MCF 10A (cell line): Measurements from ENCODE around the gene C6orf62. TPM values are rescaled to one million over a fixed set of nuclear protein-coding genes. Genes with fewer than 3 reads are reported as not detected.
A peak's percentile ranks its signal among the peaks of the same experiment; 100 is the strongest.
"Not testable (repeated sequence)": the region's sequence is repeated elsewhere in the genome, so short reads cannot be mapped to it uniquely, and the experiment has no call there.

ENCODE experiments used
- BruUV-seq: library from RNA; stranded (reverse); fragments of 400-500 nt; replicated peaks from 2 replicates; lab custom pipeline; 2021; lab: Mats Ljungman, UMichigan
- CTCF ChIA-PET: fragments of 300-600 bp; sonication (Branson Sonifier 250); formaldehyde crosslinking; extraction: SDS; loops from one replicate; lab custom pipeline; 2021; ENCODE audit warnings: antibody characterized with exemption, inconsistent platforms; lab: Yijun Ruan, JAX
- POLR2A ChIA-PET: fragments of 300-600, 350-650 bp; sonication (Branson Sonifier 250); formaldehyde crosslinking; extraction: SDS; loops from one replicate; lab custom pipeline; 2020; ENCODE audit warnings: antibody characterized with exemption, inconsistent platforms; lab: Yijun Ruan, JAX
- DNase-seq: peaks from one replicate; pipeline ENCODE4 v3.0.0-alpha.2; 2018; ENCODE audit not compliant: unreplicated experiment
- H3K27ac Mint-ChIP-seq: one replicate; pipeline ENCODE4 v1.8.0; 2022; ENCODE audit warnings: mild to moderate bottlenecking, low read depth, mixed read lengths; ENCODE audit not compliant: unreplicated experiment
- H3K27me3 Mint-ChIP-seq: one replicate; pipeline ENCODE4 v1.8.0; 2022; ENCODE audit warnings: mixed read lengths; ENCODE audit not compliant: insufficient read depth, unreplicated experiment
- H3K36me3 Mint-ChIP-seq: one replicate; pipeline ENCODE4 v1.8.0; 2022; ENCODE audit warnings: mild to moderate bottlenecking, moderate library complexity, mixed read lengths; ENCODE audit not compliant: insufficient read depth, unreplicated experiment
- H3K4me1 Mint-ChIP-seq: one replicate; pipeline ENCODE4 v1.8.0; 2022; ENCODE audit warnings: mixed read lengths; ENCODE audit not compliant: insufficient read depth, unreplicated experiment
- H3K4me3 Mint-ChIP-seq: one replicate; pipeline ENCODE4 v1.8.0; 2022; ENCODE audit warnings: mild to moderate bottlenecking, moderate library complexity, mixed read lengths; ENCODE audit not compliant: unreplicated experiment
- H3K9me3 Mint-ChIP-seq: one replicate; pipeline ENCODE4 v1.8.0; 2022; ENCODE audit warnings: mixed read lengths; ENCODE audit not compliant: unreplicated experiment
- intact Hi-C: fragments of 100-400 bp; cut with micrococcal nuclease; formaldehyde crosslinking; loops from 2 replicates; pipeline ENCODE4 v1.14.1; 2022
- total RNA-seq: library from RNA; stranded (reverse); gene quantifications from 2 replicates; pipeline ENCODE4 v1.2.3, GENCODE V29; 2022
- TF ChIP-seq, protein P1 (sequence below): fragments of 200-600 bp; IDR thresholded peaks from one replicate; pipeline ENCODE4 v1.8.0; 2022; ENCODE audit warnings: antibody characterized with exemption, mild to moderate bottlenecking; ENCODE audit not compliant: unreplicated experiment

The C6orf62 gene
- total RNA-seq, 1 experiment from 2014 or later: 96.2 TPM

DNA sequence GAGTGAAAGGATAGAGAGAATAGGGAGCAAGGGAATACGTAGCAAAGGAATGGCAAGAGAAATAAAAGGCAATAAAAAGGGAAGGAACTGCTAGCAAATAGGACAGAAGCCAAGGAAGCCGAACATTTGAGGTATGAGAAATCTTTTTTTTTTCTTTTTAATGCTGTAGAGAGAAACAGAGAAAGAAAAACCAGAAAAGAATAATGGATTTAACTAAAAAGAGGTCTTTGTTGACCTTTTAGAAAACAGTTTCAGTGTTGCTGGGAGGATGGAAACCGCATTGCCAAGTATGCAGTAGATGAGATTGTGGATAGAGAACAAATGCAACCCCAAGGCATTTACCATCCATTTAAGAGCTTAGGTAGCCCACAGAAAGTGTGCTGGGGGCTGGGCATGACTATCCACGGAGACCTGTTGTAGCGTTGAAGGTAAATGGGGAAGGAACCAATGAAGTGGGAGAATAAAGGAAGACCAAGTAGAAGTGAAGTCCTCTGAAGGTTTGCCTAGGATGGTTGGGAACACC is 23.3 kb upstream of the C6orf62 start:
- Mint-ChIP-seq H3K36me3 (no peaks in the 10 kb centered on the region), H3K4me1 (peaks cover 29% of the 10 kb centered on the region), H3K27me3 (no peaks in the 10 kb centered on the region), H3K4me3 (peak overlapping the region; percentile 46), H3K9me3 (no peaks in the 10 kb centered on the region), H3K27ac (peak overlapping the region; percentile 74)
- CTCF ChIA-PET: interaction anchor here (0.6 to 1.4 kb wide), 8 partner anchors 12 to 473 kb away, joined by 3 to 7 read pairs (median 4); no protein-coding TSS in a partner anchor
- intact Hi-C loops: no loop called here
- TF ChIP-seq, protein P1, sequence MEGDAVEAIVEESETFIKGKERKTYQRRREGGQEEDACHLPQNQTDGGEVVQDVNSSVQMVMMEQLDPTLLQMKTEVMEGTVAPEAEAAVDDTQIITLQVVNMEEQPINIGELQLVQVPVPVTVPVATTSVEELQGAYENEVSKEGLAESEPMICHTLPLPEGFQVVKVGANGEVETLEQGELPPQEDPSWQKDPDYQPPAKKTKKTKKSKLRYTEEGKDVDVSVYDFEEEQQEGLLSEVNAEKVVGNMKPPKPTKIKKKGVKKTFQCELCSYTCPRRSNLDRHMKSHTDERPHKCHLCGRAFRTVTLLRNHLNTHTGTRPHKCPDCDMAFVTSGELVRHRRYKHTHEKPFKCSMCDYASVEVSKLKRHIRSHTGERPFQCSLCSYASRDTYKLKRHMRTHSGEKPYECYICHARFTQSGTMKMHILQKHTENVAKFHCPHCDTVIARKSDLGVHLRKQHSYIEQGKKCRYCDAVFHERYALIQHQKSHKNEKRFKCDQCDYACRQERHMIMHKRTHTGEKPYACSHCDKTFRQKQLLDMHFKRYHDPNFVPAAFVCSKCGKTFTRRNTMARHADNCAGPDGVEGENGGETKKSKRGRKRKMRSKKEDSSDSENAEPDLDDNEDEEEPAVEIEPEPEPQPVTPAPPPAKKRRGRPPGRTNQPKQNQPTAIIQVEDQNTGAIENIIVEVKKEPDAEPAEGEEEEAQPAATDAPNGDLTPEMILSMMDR: no peak
- POLR2A ChIA-PET: interaction anchor here (0.6 to 6.4 kb wide), 19 partner anchors 9 to 291 kb away, joined by 3 to 145 read pairs (median 6); partner anchors contain the start of genes ACOT13, C6orf62, GMNN and TDP2
- DNase-seq: no peak
- BruUV-seq: no TSS peak

DNA sequence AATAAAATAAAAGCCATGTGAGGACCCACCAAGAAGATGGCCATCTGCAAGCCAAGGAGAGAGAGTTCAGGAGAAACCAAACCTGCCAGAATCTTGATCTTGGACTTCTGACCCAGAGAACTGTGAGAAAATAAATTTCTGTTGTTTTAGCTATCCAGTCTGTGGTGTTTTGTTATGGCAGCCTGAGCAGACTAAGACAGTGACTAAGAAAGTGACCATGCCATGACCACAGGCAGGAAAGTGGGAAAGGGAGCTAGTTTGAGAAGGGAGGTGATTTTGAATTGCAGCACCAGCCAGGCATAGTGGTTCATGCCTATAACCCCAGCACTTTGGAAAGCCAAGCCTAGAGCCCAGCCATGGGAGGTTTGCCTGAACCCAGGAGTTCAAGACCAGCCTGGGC is 21.9 kb upstream of the C6orf62 start:
- DNase-seq: no peak
- Mint-ChIP-seq H3K9me3 (no peaks in the 10 kb centered on the region), H3K27me3 (no peaks in the 10 kb centered on the region), H3K36me3 (no peaks in the 10 kb centered on the region), H3K27ac (no peak overlapping the region), H3K4me3 (no peak overlapping the region), H3K4me1 (peaks cover 29% of the 10 kb centered on the region)
- CTCF ChIA-PET: interaction anchor here (1.5 kb wide), 1 partner anchor 20 kb away, joined by 5 read pairs; no protein-coding TSS in a partner anchor
- intact Hi-C loops: no loop called here
- no TSS peak for BruUV-seq
- TF ChIP-seq, protein P1: no peak
- POLR2A ChIA-PET: interaction anchor here (1.0 to 6.4 kb wide), 3 partner anchors 17 to 74 kb away, joined by 3 to 145 read pairs (median 12); partner anchors contain the start of genes ACOT13 and C6orf62

DNA sequence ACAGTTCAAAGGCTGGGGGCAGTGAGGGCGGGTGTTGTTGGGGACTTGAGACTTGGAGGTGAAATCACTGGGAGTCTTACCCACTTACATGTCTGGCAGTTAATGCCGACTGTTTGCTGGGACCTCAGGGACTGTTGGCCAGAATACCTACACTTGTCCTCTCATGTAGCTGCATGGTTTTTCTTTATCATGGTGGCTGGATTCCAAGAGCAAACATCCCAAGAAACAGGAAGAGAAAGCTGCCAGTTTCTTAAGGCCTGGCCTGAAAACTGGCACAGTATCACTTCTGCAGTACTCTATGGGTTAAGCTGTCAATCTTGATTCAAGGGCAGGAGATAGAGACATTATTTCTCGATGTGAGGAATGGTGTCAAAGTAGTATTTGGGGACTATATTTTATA is 19.8 kb upstream of the C6orf62 start:
- no peaks in the 10 kb centered on the region for H3K27me3 Mint-ChIP-seq
- BruUV-seq: no TSS peak
- H3K9me3 Mint-ChIP-seq: no peaks in the 10 kb centered on the region
- H3K36me3 Mint-ChIP-seq: no peaks in the 10 kb centered on the region
- H3K4me1 Mint-ChIP-seq: peaks cover 20% of the 10 kb centered on the region
- TF ChIP-seq, protein P1: no peak
- no peak overlapping the region for H3K4me3 Mint-ChIP-seq
- POLR2A ChIA-PET: interaction anchor here (3.0 to 6.4 kb wide), 2 partner anchors 15 to 20 kb away, joined by 12 to 145 read pairs; partner anchors contain the start of gene C6orf62
- H3K27ac Mint-ChIP-seq: no peak overlapping the region
- CTCF ChIA-PET: interaction anchor here (0.7 to 1.1 kb wide), 2 partner anchors 21 to 159 kb away, joined by 3 read pairs; no protein-coding TSS in a partner anchor
- no peak for DNase-seq
- intact Hi-C loops: no loop called here

DNA sequence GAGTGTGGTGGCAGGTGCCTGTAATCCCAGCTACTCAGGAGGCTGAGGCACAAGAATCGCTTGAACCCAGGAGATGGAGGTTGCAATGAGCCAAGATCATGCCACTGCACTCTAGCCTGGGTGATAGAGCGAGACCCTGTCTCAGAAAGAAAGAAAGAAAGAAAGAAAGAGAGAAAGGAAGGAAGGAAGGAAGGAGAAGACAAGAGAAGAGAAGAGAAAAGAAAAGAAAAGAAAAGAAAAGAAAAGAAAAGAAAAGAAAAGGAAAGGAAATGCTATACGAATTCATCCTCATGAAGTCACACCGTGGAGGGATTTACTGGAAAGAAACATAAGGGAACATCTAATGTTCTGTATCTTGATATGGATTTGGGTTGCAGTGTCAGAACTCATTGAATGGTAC is 15.8 kb upstream of the C6orf62 start:
- H3K9me3 Mint-ChIP-seq: peaks cover 12% of the 10 kb centered on the region
- H3K4me3 Mint-ChIP-seq, DNase-seq, BruUV-seq, H3K36me3 Mint-ChIP-seq, CTCF ChIA-PET, H3K27ac Mint-ChIP-seq, H3K4me1 Mint-ChIP-seq, intact Hi-C loops, H3K27me3 Mint-ChIP-seq: not testable (repeated sequence)
- POLR2A ChIA-PET: interaction anchor here (0.9 to 1.1 kb wide), 2 partner anchors 13 kb away, joined by 5 to 6 read pairs; no protein-coding TSS in a partner anchor
